GM12801 (cell line): ENCODE results near the gene TSPAN5.

Source experiments
- TF ChIP-seq, protein P1 (sequence below): IDR thresholded peaks from one replicate; pipeline ENCODE4 v1.5.1; 2011; ENCODE audit warnings: control low read depth; ENCODE audit not compliant: insufficient read length; ENCODE audit errors: extremely low read depth

The TSPAN5 gene

GRCh38 chr4:98661371-98662054 is 3.1 kb upstream of the TSPAN5 start:
- TF ChIP-seq, protein P1, sequence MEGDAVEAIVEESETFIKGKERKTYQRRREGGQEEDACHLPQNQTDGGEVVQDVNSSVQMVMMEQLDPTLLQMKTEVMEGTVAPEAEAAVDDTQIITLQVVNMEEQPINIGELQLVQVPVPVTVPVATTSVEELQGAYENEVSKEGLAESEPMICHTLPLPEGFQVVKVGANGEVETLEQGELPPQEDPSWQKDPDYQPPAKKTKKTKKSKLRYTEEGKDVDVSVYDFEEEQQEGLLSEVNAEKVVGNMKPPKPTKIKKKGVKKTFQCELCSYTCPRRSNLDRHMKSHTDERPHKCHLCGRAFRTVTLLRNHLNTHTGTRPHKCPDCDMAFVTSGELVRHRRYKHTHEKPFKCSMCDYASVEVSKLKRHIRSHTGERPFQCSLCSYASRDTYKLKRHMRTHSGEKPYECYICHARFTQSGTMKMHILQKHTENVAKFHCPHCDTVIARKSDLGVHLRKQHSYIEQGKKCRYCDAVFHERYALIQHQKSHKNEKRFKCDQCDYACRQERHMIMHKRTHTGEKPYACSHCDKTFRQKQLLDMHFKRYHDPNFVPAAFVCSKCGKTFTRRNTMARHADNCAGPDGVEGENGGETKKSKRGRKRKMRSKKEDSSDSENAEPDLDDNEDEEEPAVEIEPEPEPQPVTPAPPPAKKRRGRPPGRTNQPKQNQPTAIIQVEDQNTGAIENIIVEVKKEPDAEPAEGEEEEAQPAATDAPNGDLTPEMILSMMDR, result no peak

DNA sequence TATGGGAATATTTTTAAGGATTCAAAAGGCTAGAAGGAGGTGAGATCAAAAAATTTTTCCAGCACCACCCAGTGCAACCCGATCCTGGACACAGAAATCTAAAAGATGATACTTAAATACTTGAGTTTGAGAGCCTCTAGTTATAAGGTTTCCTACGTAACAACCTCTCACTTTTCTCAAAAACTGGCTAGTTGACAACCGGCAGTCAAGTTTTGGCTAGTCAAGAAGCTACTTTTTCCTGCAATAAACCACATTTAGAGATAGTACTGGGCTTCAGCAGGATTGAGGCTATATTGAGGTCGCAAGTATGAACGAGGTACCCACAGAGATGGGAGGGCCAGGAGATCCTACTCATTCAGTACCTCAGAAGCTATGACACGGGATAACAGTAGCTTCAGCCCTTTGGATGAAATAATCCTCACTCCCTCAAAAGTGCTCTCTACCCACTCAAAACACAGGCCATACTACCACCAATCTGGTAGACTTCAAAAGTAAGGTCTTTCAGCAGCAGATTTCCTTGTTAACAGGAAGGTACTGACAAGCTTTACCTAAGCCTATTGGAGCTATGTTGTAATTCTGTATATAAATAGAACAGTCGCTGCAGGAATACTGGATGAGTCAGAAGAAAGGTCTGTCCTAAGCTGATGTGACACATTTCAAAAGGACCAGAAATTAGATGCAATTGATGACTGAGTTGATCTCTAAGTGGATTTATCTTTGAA is 1.5 kb upstream of the TSPAN5 start:
- TF ChIP-seq, protein P1, result no peak

GRCh38 chr4:98659106-98659592 is 738 bp upstream of the TSPAN5 start:
- TF ChIP-seq, protein P1, result no peak

DNA sequence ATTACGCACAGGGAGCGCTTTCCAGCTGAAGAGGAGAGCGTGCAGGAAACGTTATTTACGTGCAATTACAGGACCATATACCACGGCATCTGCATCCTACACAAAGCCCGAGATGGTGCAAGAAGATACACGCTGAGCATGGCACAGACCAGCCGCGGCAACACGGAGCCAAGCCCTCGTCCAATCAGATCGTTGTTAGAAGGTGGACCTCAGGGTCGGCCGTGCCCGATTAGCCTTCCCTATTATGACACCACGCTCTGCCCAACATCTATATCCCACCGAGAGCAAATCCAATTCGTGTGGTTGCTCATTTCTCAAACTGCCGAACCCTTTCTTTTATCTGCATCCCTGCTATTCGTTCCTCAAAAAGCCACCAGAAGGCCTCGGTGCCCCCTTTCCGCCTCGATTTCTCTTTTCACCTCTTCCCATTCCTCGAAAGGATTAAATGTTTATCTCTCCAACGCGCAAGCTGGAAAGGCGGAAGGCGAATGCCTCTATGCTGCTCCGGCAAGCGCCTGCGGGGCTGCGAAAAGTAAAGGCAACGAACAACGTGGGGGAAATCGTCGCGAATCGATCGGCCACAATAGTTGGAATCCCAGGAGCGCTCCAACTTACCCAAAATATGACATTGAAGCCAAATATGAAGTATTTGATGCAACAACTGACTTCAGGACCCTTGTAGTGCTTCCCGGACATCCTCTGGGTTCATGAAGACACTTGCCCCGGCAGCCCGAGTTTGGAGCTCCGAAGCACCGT is 702 bp downstream of the TSPAN5 start:
- TF ChIP-seq, protein P1, result no peak

DNA sequence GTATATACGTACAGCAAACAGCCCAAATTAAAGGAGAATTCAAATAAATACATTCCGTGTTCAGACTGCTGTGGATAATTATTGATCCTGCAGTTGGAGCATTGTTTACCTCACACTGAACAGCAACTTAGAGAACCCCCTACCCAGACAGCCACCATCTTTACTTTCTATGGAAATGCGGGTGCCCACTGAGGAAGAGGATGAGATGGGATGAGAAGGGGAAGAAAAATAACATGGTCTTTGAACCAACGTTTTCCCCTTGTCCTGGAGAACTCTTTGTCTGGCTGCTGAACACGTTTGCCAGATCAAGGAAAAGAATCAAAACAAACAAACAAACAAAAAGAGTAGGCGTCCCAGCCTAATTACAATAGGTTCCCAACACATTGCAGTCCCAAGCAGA is 1.5 kb downstream of the TSPAN5 start:
- TF ChIP-seq, protein P1, result no peak

- TF ChIP-seq, protein P1, result no peak
These were observed 2.0 kb downstream of the TSPAN5 start for GRCh38 chr4:98656443-98656842.

GRCh38 chr4:98653890-98654867 is 4.2 kb downstream of the TSPAN5 start:
- TF ChIP-seq, protein P1, result no peak
